GM19372 (cell line): ENCODE measurements around the gene ARNT2.

Experiments used
- ATAC-seq: cut with Tn5 transposase; IDR thresholded peaks from one replicate; pipeline ENCODE4 v1.9.1; 2021; ENCODE audit warnings: mild to moderate bottlenecking, low read depth, moderate library complexity; ENCODE audit not compliant: unreplicated experiment

Gene ARNT2

GRCh38 chr15:80549191-80549590, 145.0 kb downstream of the ARNT2 start:
- no peak for ATAC-seq

GRCh38 chr15:80549654-80550053, 145.5 kb downstream of the ARNT2 start:
- ATAC-seq = no peak

GRCh38 chr15:80550219-80550907, 146.2 kb downstream of the ARNT2 start:
- ATAC-seq = no peak

GRCh38 chr15:80550908-80551260, 146.7 kb downstream of the ARNT2 start:
- no peak for ATAC-seq

- no peak for ATAC-seq
Measured at GRCh38 chr15:80551348-80551747, 147.2 kb downstream of the ARNT2 start.

GRCh38 chr15:80554560-80554959, 150.4 kb downstream of the ARNT2 start:
- ATAC-seq = no peak

- no peak for ATAC-seq
Measured at GRCh38 chr15:80556694-80557367, 152.6 kb downstream of the ARNT2 start.

- no peak for ATAC-seq
Measured at GRCh38 chr15:80557441-80558234, 153.5 kb downstream of the ARNT2 start.

- ATAC-seq = no peak
Measured at GRCh38 chr15:80558631-80559319, 154.6 kb downstream of the ARNT2 start.

- no peak for ATAC-seq
Measured at GRCh38 chr15:80559320-80559693, 155.1 kb downstream of the ARNT2 start.

GRCh38 chr15:80559761-80560160, 155.6 kb downstream of the ARNT2 start:
- ATAC-seq = no peak

- no peak for ATAC-seq
Measured at GRCh38 chr15:80560601-80561400, 156.6 kb downstream of the ARNT2 start.

GRCh38 chr15:80561500-80561899, 157.3 kb downstream of the ARNT2 start:
- ATAC-seq = no peak

GRCh38 chr15:80562033-80562432, 157.9 kb downstream of the ARNT2 start:
- ATAC-seq = no peak

- no peak for ATAC-seq
Measured at GRCh38 chr15:80562846-80563245, 158.7 kb downstream of the ARNT2 start.

- no peak for ATAC-seq
Measured at GRCh38 chr15:80563372-80563997, 159.3 kb downstream of the ARNT2 start.

- ATAC-seq = no peak
Measured at GRCh38 chr15:80564056-80564455, 159.9 kb downstream of the ARNT2 start.

- no peak for ATAC-seq
Measured at GRCh38 chr15:80565398-80565797, 161.2 kb downstream of the ARNT2 start.

GRCh38 chr15:80565988-80566387, 161.8 kb downstream of the ARNT2 start:
- ATAC-seq = no peak

GRCh38 chr15:80567721-80568157, 163.6 kb downstream of the ARNT2 start:
- ATAC-seq = no peak
